ENCODE results near the gene ALG12. TPM values are rescaled to one million over a fixed set of nuclear protein-coding genes. Genes with fewer than 3 reads are reported as not detected.

Gene ALG12
- total and polyA plus RNA-seq, 2 of the 8 experiments (the other 6 are each of a cell fraction or from before 2014, with no cell fraction given) = 13.4 to 22.5 TPM

DNA sequence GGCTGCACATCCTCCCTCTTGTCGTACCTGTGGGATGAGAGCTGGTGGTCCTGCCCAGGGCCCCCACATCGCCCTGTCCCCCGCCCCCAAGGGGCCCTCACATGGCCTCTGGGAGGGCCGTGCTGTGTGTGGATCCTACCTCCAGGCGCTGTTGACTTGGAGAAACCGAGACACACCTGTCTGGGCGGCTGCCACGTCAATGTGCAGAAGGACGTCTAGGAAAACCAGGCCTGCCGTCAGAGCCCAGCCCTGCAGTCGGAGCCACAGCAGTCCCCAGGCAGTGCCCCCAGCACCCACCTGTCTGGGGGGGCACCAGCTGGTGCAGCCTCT lies 14.2 kb downstream of the ALG12 start (continued):
- TF ChIP-seq, protein P1, sequence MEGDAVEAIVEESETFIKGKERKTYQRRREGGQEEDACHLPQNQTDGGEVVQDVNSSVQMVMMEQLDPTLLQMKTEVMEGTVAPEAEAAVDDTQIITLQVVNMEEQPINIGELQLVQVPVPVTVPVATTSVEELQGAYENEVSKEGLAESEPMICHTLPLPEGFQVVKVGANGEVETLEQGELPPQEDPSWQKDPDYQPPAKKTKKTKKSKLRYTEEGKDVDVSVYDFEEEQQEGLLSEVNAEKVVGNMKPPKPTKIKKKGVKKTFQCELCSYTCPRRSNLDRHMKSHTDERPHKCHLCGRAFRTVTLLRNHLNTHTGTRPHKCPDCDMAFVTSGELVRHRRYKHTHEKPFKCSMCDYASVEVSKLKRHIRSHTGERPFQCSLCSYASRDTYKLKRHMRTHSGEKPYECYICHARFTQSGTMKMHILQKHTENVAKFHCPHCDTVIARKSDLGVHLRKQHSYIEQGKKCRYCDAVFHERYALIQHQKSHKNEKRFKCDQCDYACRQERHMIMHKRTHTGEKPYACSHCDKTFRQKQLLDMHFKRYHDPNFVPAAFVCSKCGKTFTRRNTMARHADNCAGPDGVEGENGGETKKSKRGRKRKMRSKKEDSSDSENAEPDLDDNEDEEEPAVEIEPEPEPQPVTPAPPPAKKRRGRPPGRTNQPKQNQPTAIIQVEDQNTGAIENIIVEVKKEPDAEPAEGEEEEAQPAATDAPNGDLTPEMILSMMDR (IDR thresholded peaks at IDR 0.05; ENCODE audit: control extremely low read depth in 1 of 3, insufficient read depth in 1 of 3, low read depth in 1 of 3, low read length in 3 of 3) = no peak
- no peak for TF ChIP-seq JUN (IDR thresholded peaks at IDR 0.05; ENCODE audit: low read depth, low read length)

Data from H1 (cell line).